Endothelial cell of umbilical vein (primary cell): ENCODE measurements around the gene KIF5C. TPM values are rescaled to one million over a fixed set of nuclear protein-coding genes. Genes with fewer than 3 reads are reported as not detected.

Experiments
- BruUV-seq: library from RNA; stranded (reverse); fragments of 400-500 nt; replicated peaks from 2 replicates; lab custom pipeline; 2021; lab: Mats Ljungman, UMichigan
- CTCF ChIA-PET: fragments of 300-600, 350-600 bp; sonication (Branson Sonifier 250); formaldehyde crosslinking; loops from one replicate; lab custom pipeline; 2021; ENCODE audit warnings: antibody characterized with exemption, inconsistent platforms; lab: Charles Lee
- POLR2A ChIA-PET: fragments of 300-600, 350-600 bp; sonication (Branson Sonifier 250); formaldehyde crosslinking; loops from one replicate; lab custom pipeline; 2021; ENCODE audit warnings: antibody characterized with exemption, inconsistent platforms; lab: Charles Lee
- DNase-seq: peaks from one replicate; pipeline ENCODE4 v3.0.0-alpha.2; 2011; ENCODE audit warnings: low read depth, low spot score
- FAIRE-seq: peaks from 2 replicates; lab custom pipeline; 2011; peaks lifted over from hg19 to GRCh38; lab: Jason Lieb, UNC
- H2AFZ ChIP-seq: 2 replicates; pipeline ENCODE4 v1.6.0; 2012; ENCODE audit warnings: low read depth, low read length, control low read depth, inconsistent platforms
- H3K27ac ChIP-seq: 2 replicates; pipeline ENCODE4 v1.5.1; 2011; ENCODE audit warnings: low read depth, mild to moderate bottlenecking, control low read depth, low read length, moderate library complexity; ENCODE audit not compliant: insufficient read depth
- H3K27me3 ChIP-seq, 2 experiments: 2 replicates each; pipeline versions ENCODE4 v1.6.0 to v1.6.1; 2011; ENCODE audit warnings: low read length in 2 of 2, mixed read lengths in 1 of 2; ENCODE audit not compliant: control insufficient read depth in 2 of 2, insufficient read depth in 2 of 2
- H3K36me3 ChIP-seq, 2 experiments: 2 replicates in 1 of 2; 3 replicates in 1 of 2; pipeline ENCODE4 v1.5.1; 2011; ENCODE audit warnings: low read length in 2 of 2, mild to moderate bottlenecking in 1 of 2, moderate library complexity in 1 of 2; ENCODE audit not compliant: control insufficient read depth in 2 of 2, insufficient read depth in 2 of 2; ENCODE audit errors: extremely low read depth in 1 of 2
- H3K4me1 ChIP-seq: 3 replicates; pipeline ENCODE4 v1.5.1; 2011; ENCODE audit warnings: mild to moderate bottlenecking, low read length; ENCODE audit not compliant: control insufficient read depth, insufficient read depth; ENCODE audit errors: extremely low read depth
- H3K4me2 ChIP-seq: 2 replicates; pipeline ENCODE4 v1.6.1; 2011; ENCODE audit warnings: low read length, control low read depth, mixed read lengths; ENCODE audit not compliant: insufficient read depth
- H3K4me3 ChIP-seq, 3 experiments: fragments of 200-600 bp in 1 of 3; sonication (generic), shearing (Covaris generic) in 1 of 3; replicated peaks in 1 of 3; 2 replicates each; pipeline ENCODE4 v1.5.1; 2011 to 2016; ENCODE audit warnings: control low read depth in 3 of 3, low read length in 3 of 3, mild to moderate bottlenecking in 2 of 3, inconsistent platforms in 1 of 3, low read depth in 1 of 3, moderate library complexity in 1 of 3; ENCODE audit not compliant: insufficient read depth in 1 of 3
- H3K79me2 ChIP-seq: 2 replicates; pipeline ENCODE4 v1.6.0; 2012; ENCODE audit warnings: low read length, inconsistent platforms; ENCODE audit not compliant: control insufficient read depth, insufficient read depth
- H3K9ac ChIP-seq: replicated peaks from 2 replicates; pipeline ENCODE3; 2011; ENCODE audit warnings: low read length, control low read depth; ENCODE audit not compliant: insufficient read depth; ENCODE audit errors: extremely low read depth
- H3K9me1 ChIP-seq: replicated peaks from 3 replicates; pipeline ENCODE4 v1.6.0; 2011; ENCODE audit warnings: mild to moderate bottlenecking, low read length; ENCODE audit not compliant: control insufficient read depth, insufficient read depth; ENCODE audit errors: extremely low read depth
- H3K9me3 ChIP-seq: replicated peaks from 2 replicates; pipeline ENCODE4 v1.5.1; 2012; ENCODE audit warnings: low read length, inconsistent platforms; ENCODE audit not compliant: control insufficient read depth, insufficient read depth
- H4K20me1 ChIP-seq: replicated peaks from 2 replicates; pipeline ENCODE3; 2011; ENCODE audit warnings: mild to moderate bottlenecking, low read length; ENCODE audit not compliant: control insufficient read depth, insufficient read depth; ENCODE audit errors: extremely low read depth
- EZH2 ChIP-seq: IDR thresholded peaks from 2 replicates; pipeline ENCODE4 v1.6.1; 2012; ENCODE audit warnings: borderline replicate concordance, low read depth, mild to moderate bottlenecking, moderate library complexity, low read length, inconsistent platforms; ENCODE audit not compliant: severe bottlenecking
- FOS ChIP-seq: IDR thresholded peaks from 2 replicates; pipeline ENCODE4 v1.6.1; 2011; ENCODE audit warnings: mild to moderate bottlenecking, low read length, moderate library complexity, borderline replicate concordance; ENCODE audit not compliant: insufficient read depth
- JUN ChIP-seq: IDR thresholded peaks from 2 replicates; pipeline ENCODE4 v1.6.1; 2011; ENCODE audit warnings: borderline replicate concordance, low read depth; ENCODE audit not compliant: insufficient read length, insufficient read depth
- MYC ChIP-seq: IDR thresholded peaks from one replicate; pipeline ENCODE4 v1.6.1; 2011; ENCODE audit warnings: mild to moderate bottlenecking, low read depth, low read length
- POLR2AphosphoS5 ChIP-seq: IDR thresholded peaks from 2 replicates; pipeline ENCODE4 v1.6.1; 2012; ENCODE audit warnings: low read depth, mild to moderate bottlenecking, control low read depth, low read length, moderate library complexity; ENCODE audit not compliant: insufficient read depth
- dilution Hi-C: fragments of 300-500 bp; cut with MboI; formaldehyde crosslinking; loops from one replicate; pipeline ENCODE4 v1.15.0; 2019; ENCODE audit warnings: low sequenced_read_pairs; ENCODE audit not compliant: extremely low pct_ligation_motif_present
- intact Hi-C: fragments of 100-400 bp; cut with micrococcal nuclease; formaldehyde crosslinking; loops from one replicate; pipeline ENCODE4 v1.10.0; 2022
- polyA plus RNA-seq, 4 experiments: library from polyadenylated mRNA; depleted of rRNA in 3 of 4; stranded (reverse) in 3 of 4; unstranded in 1 of 4; fragments of >200 nt; gene quantifications; 2 replicates each; pipeline versions ENCODE4 v1.2.1 to v1.2.3, GENCODE V29; 2011 to 2012; ENCODE audit warnings: missing spikeins in 1 of 4
- total RNA-seq: library from RNA; stranded (reverse); gene quantifications from 2 replicates; pipeline ENCODE4 v1.2.3, GENCODE V29; 2021
- TF ChIP-seq, protein P1 (sequence below): IDR thresholded peaks from 2 replicates; pipeline ENCODE4 v1.6.1; 2011; ENCODE audit not compliant: insufficient read depth, insufficient read length
- TF ChIP-seq, protein P2 (sequence below), 2 donors: IDR thresholded peaks; 1 replicate in 1 of 2; 2 replicates in 1 of 2; pipeline ENCODE4 v1.5.1; 2011; ENCODE audit warnings: low read length in 2 of 2, mild to moderate bottlenecking in 2 of 2, moderate library complexity in 2 of 2, control low read depth in 1 of 2, inconsistent platforms in 1 of 2, low read depth in 1 of 2; ENCODE audit not compliant: insufficient read depth in 1 of 2; ENCODE audit errors: extremely low read depth in 1 of 2

The KIF5C gene
- total and polyA plus RNA-seq, 2 donors (not counting 3 experiments of a cell fraction or from before 2014, with no cell fraction given), result 0.01 to 0.55 TPM

DNA sequence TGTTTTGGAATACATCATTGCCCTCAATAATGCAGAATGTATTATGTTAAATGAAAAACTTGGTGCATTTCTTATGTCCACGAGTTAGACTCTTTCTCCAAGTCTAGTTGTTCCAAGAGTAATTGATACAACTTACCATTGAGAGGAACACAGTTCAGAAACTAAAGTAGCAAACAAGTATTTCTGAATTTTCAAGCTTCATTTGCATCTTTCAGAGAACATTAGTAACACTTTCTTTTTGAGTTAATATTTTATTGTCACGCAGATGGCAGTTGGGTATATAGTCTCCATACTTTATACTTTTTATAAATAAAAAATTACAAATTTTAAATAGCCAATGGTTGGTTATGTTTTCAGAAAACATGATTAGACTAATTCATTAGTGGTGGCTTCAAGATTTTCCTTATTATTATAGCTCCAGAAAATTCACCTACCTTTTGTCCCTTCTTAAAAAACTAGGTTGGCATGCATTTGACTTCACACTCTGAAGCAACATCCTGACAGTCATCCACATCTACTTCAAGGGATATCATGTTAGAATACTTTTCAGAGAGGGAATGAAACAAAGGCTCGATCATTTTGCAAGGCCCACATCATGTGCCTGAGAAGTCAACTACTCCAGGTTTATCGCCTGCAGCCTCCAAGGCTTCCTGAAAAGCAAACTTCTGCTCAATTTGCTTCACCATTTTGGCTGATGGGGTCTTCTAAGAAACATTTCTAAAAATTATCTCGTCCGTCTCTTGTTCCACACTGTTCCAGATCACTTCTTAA, 193.4 kb downstream of the KIF5C start:
- Histone ChIP-seq H3K27ac (peak overlapping the region; percentile 29), H3K9ac (no peak overlapping the region), H4K20me1 (no peaks in the 10 kb centered on the region), H3K4me1 (peaks cover 11% of the 10 kb centered on the region), H3K9me3 (no peaks in the 10 kb centered on the region), H3K79me2 (no peaks in the 10 kb centered on the region), H3K36me3 (no peaks in the 10 kb centered on the region), H3K4me2 (no peak overlapping the region), H2AFZ (no peak overlapping the region), H3K4me3 (no peak overlapping the region), H3K9me1 (no peaks in the 10 kb centered on the region), H3K27me3 (no peaks in the 10 kb centered on the region)
- dilution Hi-C loops (no loop called here), intact Hi-C loops (no loop called here)
- ChIA-PET POLR2A (no interaction called here), CTCF (interaction anchor here (1.1 kb wide), 1 partner anchor 10 kb away, joined by 3 read pairs; no protein-coding TSS in a partner anchor)
- TF ChIP-seq JUN (no peak), FOS (no peak), EZH2 (no peak), MYC (no peak), POLR2AphosphoS5 (no peak)
- TF ChIP-seq, protein P1, sequence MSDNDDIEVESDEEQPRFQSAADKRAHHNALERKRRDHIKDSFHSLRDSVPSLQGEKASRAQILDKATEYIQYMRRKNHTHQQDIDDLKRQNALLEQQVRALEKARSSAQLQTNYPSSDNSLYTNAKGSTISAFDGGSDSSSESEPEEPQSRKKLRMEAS, result no peak
- TF ChIP-seq, protein P2, sequence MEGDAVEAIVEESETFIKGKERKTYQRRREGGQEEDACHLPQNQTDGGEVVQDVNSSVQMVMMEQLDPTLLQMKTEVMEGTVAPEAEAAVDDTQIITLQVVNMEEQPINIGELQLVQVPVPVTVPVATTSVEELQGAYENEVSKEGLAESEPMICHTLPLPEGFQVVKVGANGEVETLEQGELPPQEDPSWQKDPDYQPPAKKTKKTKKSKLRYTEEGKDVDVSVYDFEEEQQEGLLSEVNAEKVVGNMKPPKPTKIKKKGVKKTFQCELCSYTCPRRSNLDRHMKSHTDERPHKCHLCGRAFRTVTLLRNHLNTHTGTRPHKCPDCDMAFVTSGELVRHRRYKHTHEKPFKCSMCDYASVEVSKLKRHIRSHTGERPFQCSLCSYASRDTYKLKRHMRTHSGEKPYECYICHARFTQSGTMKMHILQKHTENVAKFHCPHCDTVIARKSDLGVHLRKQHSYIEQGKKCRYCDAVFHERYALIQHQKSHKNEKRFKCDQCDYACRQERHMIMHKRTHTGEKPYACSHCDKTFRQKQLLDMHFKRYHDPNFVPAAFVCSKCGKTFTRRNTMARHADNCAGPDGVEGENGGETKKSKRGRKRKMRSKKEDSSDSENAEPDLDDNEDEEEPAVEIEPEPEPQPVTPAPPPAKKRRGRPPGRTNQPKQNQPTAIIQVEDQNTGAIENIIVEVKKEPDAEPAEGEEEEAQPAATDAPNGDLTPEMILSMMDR (IDR thresholded peaks at IDR 0.05; ENCODE audit: extremely low read depth in 1 of 2, insufficient read depth in 1 of 2, low read depth in 1 of 2, low read length in 2 of 2), result no peak
- DNase-seq, result no peak
- no peak for FAIRE-seq
- BruUV-seq, result no TSS peak
